Measurements from ENCODE around the gene LYZL4. TPM values are rescaled to one million over a fixed set of nuclear protein-coding genes. Genes with fewer than 3 reads are reported as not detected.

Gene LYZL4
- total RNA-seq (not detected), total RNA-seq (0 to 0.07 (median 0) reads per million in 172 experiments)
- polyA plus RNA-seq (2013, experiment 1 of 2) = not detected
- not detected for polyA plus RNA-seq (2013, experiment 2 of 2)

DNA sequence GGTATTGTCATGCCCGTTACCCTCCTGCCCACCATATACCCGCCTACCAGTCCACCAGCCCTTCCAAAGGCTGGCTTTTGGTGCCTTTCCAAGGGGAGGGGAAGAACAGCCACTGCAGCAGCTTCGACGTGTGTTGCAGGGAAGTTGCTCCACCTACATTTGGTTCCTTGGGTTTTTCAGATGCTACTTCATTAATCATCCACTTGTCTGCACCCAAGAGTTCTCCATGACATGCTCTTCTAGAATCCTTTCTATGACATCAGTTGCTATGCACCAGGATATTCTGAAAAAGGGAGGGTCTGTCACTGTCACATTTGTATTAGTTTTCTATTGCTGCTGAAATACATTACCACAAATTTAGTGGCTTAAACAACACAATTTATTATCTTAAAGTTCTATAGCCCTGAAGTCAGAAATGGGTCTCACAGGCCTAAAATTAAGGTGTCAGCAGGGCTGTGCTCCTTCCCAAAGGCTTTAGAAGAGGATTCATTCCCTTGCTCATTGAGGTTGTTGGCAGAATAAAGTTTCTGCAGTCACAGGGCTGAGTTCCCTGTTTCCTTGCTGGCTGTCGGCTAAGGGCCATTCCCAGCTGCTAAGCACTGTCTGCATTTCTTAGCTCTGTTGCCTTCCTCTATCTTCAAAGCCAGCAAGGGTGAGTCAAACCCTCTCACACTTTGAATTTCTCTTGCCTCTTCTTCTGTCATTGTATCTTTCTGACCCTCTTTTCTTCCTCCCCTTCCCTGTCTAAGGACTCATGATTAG lies at the start of gene LYZL4:
TSS of gene LYZL4 (minus strand) at position 241 of the 762 bp plus-strand sequence. CDS start 3,359 bp downstream, outside the sequence.
- Mint-ChIP-seq H3K27me3 (peaks cover 11% of the 10 kb centered on the region), H3K4me1 (ENCODE audit: low read depth) (no peaks in the 10 kb centered on the region), H3K36me3 (ENCODE audit: low read depth) (no peaks in the 10 kb centered on the region), H3K27ac (no peak within 1 kb of the TSS), H3K9me3 (no peaks in the 10 kb centered on the region), H3K4me3 (no peak within 1 kb of the TSS)
- Histone ChIP-seq H3K27ac (ENCODE audit: low read depth in 1 of 2, low read length in 2 of 2) (no peak within 1 kb of the TSS), H3K36me3 (ENCODE audit: insufficient read depth, low read length) (no peaks in the 10 kb centered on the region), H3K4me3 (ENCODE audit: low read length) (no peak within 1 kb of the TSS), H3K9me3 (ENCODE audit: control insufficient read depth in 1 of 2, insufficient read depth in 1 of 2, low read length in 2 of 2) (peaks cover 0 to under 1% of the 10 kb centered on the region in 2 experiments), H3K4me1 (ENCODE audit: insufficient read depth, low read length) (no peaks in the 10 kb centered on the region), H3K27me3 (ENCODE audit: control insufficient read depth in 1 of 2, insufficient read depth in 2 of 2, low read length in 2 of 2) (no peaks in the 10 kb centered on the region)
- ATAC-seq (ENCODE audit: poor library complexity) = no peak
- ChIA-PET POLR2A (no interaction called here), CTCF (no interaction called here)
- TF ChIP-seq, protein P1, sequence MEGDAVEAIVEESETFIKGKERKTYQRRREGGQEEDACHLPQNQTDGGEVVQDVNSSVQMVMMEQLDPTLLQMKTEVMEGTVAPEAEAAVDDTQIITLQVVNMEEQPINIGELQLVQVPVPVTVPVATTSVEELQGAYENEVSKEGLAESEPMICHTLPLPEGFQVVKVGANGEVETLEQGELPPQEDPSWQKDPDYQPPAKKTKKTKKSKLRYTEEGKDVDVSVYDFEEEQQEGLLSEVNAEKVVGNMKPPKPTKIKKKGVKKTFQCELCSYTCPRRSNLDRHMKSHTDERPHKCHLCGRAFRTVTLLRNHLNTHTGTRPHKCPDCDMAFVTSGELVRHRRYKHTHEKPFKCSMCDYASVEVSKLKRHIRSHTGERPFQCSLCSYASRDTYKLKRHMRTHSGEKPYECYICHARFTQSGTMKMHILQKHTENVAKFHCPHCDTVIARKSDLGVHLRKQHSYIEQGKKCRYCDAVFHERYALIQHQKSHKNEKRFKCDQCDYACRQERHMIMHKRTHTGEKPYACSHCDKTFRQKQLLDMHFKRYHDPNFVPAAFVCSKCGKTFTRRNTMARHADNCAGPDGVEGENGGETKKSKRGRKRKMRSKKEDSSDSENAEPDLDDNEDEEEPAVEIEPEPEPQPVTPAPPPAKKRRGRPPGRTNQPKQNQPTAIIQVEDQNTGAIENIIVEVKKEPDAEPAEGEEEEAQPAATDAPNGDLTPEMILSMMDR (IDR thresholded peaks at IDR 0.05) = no peak
- intact Hi-C loops (cut with DNase I, micrococcal nuclease) = no loop called here
- DNase-seq = no peak

DNA sequence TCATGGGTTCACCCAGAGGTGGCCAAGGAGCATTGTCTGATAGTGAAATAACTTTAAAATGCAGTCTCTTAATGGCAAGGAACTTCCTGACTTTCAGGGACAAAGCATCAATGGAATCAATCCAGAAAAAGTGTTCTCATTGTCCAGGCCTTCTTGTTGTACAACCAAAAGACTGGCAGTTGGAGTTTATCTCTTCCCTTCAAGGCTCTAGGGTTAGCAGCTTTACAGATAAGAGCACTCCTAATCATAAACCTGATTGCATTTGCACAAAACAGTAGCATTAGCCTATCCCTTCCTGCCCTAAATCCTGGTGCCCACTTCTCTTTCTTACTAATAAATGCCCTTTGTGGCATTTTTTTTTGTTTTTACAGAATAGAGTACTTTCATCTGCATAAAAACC lies 48.7 kb upstream of the LYZL4 start:
- H3K36me3 Mint-ChIP-seq (ENCODE audit: low read depth) = no peaks in the 10 kb centered on the region
- Histone ChIP-seq H3K27ac (ENCODE audit: low read depth in 1 of 2, low read length in 2 of 2) (no peak overlapping the region), H3K4me1 (ENCODE audit: insufficient read depth, low read length) (no peaks in the 10 kb centered on the region), H3K27me3 (ENCODE audit: control insufficient read depth in 1 of 2, insufficient read depth in 2 of 2, low read length in 2 of 2) (peaks cover 0 to 7% of the 10 kb centered on the region in 2 experiments), H3K9me3 (ENCODE audit: control insufficient read depth in 1 of 2, insufficient read depth in 1 of 2, low read length in 2 of 2) (peaks cover 0 to 4% of the 10 kb centered on the region in 2 experiments), H3K4me3 (ENCODE audit: low read length) (no peak overlapping the region), H3K36me3 (ENCODE audit: insufficient read depth, low read length) (no peaks in the 10 kb centered on the region)
- no peak for DNase-seq
- H3K27me3 Mint-ChIP-seq = peaks cover 28% of the 10 kb centered on the region
- H3K4me1 Mint-ChIP-seq (ENCODE audit: low read depth) = no peaks in the 10 kb centered on the region
- intact Hi-C loops (cut with DNase I, micrococcal nuclease) = no loop called here
- ChIA-PET POLR2A (no interaction called here), CTCF (no interaction called here)
- TF ChIP-seq, protein P1 (IDR thresholded peaks at IDR 0.05) = no peak
- ATAC-seq (ENCODE audit: poor library complexity) = no peak
- no peak overlapping the region for H3K4me3 Mint-ChIP-seq
- peaks cover 2% of the 10 kb centered on the region for H3K9me3 Mint-ChIP-seq
- no peak overlapping the region for H3K27ac Mint-ChIP-seq

DNA sequence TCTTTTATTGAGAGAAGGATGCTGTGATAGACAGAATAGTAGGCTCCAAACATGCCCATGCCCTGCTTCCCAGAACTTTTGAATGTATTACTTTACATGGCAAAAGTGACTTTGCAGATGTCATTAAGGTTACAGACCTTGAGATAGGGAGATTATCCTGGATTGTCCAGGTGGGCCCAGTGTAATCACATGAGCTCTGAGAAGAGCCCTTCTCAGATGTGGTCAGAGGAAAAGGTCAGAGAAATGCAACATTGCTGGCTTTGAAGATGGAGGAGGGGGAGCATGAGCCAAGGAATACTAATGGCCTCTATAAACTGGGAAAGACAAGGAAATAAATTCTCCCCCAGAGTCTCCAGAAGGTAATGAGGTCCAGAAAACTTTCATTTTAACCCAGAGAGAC lies 45.8 kb upstream of the LYZL4 start:
- Histone ChIP-seq H3K36me3 (ENCODE audit: insufficient read depth, low read length) (no peaks in the 10 kb centered on the region), H3K27ac (ENCODE audit: low read depth in 1 of 2, low read length in 2 of 2) (no peak overlapping the region), H3K4me1 (ENCODE audit: insufficient read depth, low read length) (no peaks in the 10 kb centered on the region), H3K9me3 (ENCODE audit: control insufficient read depth in 1 of 2, insufficient read depth in 1 of 2, low read length in 2 of 2) (peaks cover 0 to 4% of the 10 kb centered on the region in 2 experiments), H3K4me3 (ENCODE audit: low read length) (no peak overlapping the region), H3K27me3 (ENCODE audit: control insufficient read depth in 1 of 2, insufficient read depth in 2 of 2, low read length in 2 of 2) (peaks cover 0 to 7% of the 10 kb centered on the region in 2 experiments)
- Mint-ChIP-seq H3K4me1 (ENCODE audit: low read depth) (no peaks in the 10 kb centered on the region), H3K27me3 (peaks cover 34% of the 10 kb centered on the region), H3K4me3 (no peak overlapping the region), H3K9me3 (peaks cover 6% of the 10 kb centered on the region), H3K27ac (no peak overlapping the region), H3K36me3 (ENCODE audit: low read depth) (no peaks in the 10 kb centered on the region)
- CTCF ChIA-PET = no interaction called here
- DNase-seq (no peak), ATAC-seq (ENCODE audit: poor library complexity) (no peak)
- POLR2A ChIA-PET = no interaction called here
- TF ChIP-seq, protein P1 (IDR thresholded peaks at IDR 0.05) = no peak
- intact Hi-C loops (cut with DNase I, micrococcal nuclease) = no loop called here

Data from CD4-positive, alpha-beta T cell (primary cell).